ENCODE results near the gene GRK5.

GRCh38 chr10:119177708-119178371 is 29.5 kb upstream of the GRK5 start:
- TF ChIP-seq CTCF (IDR thresholded peaks at IDR 0.05; ENCODE audit: insufficient read depth, low read length, poor library complexity, severe bottlenecking) (no peak), EZH2phosphoT487 (conservative IDR thresholded peaks at IDR 0.05; ENCODE audit: low read length) (no peak)
